ENCODE results near the gene B4GALNT2.
A peak's percentile ranks its signal among the peaks of the same experiment; 100 is the strongest.
"Not testable (repeated sequence)": the region's sequence is repeated elsewhere in the genome, so short reads cannot be mapped to it uniquely, and the experiment has no call there.

B4GALNT2 gene

DNA sequence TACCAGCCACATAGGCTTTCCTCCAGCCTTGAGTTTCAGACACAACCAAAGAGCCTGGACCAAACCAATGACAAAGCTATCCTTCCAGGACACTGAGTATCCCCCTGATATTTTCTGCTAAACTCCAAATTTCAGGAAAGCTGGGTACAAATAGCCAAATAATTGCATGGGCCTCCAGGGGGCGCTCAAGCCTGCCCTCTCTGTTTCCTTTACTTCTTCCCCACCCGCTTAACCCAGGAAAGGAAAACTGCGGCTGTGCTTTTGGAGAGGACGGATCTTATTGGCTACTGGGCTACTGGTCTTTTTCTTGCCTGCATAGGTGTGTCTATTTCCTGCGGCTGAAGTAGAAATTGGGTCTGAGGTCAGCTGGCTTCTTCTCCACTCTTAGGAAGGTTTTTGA is 47.7 kb downstream of the B4GALNT2 start:
- peak; percentile 40 to 44 for DNase-seq (ENCODE audit: low read depth in 1 of 2, low spot score in 1 of 2)

DNA sequence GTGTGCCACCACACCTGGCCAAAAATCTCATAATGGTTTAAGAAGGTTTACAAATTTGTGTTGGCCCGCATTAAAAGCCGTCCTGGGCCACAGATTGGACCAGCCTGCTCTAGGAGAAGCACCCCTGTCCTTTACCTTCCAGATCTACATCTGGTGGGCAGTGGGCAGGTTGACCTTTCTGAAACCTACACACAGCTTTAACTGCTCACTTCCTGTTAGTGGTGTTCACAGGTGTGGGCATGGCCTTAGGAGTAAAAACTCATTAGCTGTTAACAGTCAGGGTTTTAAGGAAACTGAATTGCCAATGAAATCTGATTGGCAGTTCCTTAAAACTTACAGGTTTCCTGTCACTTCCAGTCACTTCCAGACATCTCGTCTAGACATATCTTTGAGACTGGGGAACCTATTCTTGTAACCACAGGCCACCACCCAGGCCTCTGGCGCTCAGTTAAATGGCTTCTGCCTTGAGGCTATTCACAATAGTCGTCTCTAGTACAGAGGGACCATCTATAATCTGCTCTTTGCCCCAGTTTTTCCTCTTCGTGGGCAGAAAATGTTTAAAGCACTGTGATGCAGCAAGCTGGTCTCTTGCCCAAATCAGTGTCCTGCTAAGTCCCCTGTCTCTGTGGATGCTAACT is 48.5 kb downstream of the B4GALNT2 start:
- DNase-seq (ENCODE audit: low read depth in 1 of 2, low spot score in 1 of 2), result no peak

DNA sequence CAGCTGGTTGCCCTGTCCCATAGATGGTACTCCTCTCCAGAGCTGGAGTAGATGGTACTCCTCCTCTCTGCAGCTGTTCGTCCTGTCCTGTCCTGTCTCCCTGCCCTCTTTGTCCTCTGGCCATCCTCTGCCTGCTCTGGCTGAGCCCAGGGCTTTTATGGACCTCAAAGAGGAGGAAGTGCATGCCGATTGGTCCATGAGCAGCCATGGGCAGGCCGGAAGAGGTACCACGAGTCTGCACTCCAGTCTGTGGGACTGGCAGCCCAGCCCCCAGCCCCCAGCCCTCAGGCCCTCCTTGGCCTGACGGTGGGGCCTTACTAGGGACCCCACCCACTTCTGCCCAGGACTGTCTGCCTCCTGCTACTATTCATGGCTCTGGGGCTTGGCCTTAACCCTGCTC is 50.8 kb downstream of the B4GALNT2 start:
- no peak for DNase-seq (ENCODE audit: low read depth in 1 of 2, low spot score in 1 of 2)

DNA sequence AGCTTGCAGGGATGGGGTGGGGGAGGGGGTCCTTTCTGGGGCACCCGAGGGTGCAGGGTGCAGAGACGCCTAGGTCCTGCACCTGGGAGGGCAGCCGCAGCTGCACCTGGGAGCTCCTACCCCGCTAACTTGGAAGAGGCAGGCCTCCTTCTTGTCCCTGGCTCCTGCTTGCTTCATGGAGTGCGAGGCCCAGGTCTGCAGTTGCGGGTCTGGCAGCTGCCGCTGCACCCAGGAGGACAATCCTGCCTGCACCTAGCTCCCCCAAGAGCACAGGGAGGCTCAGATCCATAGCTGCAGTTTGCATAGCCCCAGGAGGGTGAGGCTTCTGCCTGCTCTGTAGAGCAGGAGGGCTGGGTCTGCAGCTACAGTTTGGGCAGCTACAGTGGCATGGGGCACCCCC is 51.2 kb downstream of the B4GALNT2 start:
- no peak for DNase-seq (ENCODE audit: low read depth in 1 of 2, low spot score in 1 of 2)

DNA sequence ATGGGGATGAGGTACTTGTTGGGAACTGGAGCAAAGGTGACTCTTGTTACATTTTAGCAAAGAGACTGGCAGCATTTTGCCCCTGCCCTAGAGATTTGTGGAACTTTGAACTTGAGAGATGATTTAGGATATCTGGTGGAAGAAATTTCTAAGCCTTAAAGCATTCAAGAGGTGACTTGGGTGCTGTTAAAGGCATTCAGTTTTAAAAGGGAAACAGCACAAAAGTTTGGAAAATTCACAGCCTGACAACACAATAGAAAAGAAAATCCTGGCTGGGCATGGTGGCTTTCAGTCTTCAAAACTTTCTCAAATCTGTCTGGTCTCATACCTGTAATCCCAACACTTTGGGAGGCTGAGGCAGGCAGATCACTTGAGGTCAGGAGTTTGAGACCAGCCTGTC is 52.0 kb downstream of the B4GALNT2 start:
- not testable (repeated sequence) for DNase-seq (ENCODE audit: low read depth in 1 of 2, low spot score in 1 of 2)

DNA sequence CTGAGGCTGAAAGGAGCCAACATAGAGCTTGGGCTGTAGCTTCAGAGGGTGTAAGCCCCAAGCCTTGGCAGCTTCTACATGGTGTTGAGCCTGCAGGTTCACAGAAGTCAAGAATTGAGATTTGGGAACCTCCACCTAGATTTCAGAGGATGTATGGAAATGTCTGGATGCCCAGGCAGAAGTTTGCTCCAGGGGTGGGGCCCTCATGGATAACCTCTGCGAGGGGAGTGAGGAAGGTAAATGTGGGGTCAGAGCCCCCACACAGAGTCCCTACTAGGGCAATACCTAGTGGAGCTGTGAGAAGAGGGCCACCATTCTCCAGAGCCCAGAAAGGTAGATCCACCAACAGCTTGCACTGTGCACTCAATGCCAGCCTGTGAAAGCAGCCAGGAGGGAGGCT is 52.8 kb downstream of the B4GALNT2 start:
- DNase-seq (ENCODE audit: low read depth in 1 of 2, low spot score in 1 of 2), result not testable (repeated sequence)

DNA sequence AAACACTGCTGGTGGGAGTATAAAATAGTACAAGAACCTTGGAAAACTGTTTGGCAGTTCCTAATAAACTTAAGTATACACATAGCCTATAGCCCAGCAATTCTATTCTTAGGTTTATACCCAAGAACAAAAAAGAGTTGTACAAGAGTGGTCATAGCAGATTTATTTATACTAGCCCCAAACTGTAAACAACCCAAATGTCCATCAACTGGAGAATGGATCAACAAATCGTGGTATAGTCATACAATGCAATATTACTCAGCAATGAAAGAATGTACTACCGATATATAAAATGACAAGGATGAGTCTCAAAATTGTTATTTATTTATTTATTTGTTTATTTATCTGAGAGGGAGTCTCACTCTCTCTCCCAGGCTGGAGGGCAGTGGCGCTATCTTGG is 54.7 kb downstream of the B4GALNT2 start:
- no peak for DNase-seq (ENCODE audit: low read depth in 1 of 2, low spot score in 1 of 2)

DNA sequence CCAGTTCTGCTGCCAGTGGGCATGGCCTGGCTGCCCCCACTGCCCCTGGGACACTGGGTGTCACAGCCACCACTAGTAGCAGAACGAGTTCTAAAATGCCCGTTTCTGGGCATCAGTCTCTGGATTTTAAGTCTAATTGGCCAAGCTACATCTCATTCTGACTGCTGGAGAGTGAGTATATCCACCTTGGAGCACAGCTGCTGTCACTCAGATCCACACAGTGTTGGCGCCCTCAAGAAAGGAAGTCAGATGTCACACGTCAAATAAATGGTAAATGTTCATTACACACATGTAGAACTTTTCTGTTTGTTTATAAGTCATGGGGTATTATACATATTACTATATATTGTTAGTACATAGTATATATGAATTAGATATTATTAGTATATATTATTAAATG is 58.4 kb downstream of the B4GALNT2 start:
- no peak for DNase-seq (ENCODE audit: low read depth in 1 of 2, low spot score in 1 of 2)

DNA sequence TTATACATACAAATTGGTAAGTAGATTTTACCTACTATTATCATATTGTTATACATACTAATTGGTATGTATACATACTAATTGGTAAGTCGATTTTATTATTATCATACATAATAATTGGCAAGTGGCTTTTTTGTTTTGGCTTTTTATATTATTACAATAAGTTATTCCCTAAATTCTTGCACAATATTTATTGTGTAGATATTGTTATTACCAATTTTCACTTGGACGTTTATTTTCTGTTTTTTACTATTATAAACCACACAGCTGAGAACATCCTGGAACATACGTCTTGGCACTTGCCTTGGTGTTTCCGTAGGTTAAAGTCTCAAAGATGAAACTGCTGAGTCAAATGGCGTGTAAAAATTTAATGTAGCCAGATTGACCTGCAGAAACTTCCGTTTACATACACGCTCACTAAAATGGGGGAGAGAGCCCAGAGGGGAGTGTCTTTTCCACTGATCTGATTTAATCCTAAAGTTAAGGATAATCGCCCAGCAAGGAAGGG is 58.9 kb downstream of the B4GALNT2 start:
- DNase-seq (ENCODE audit: low read depth in 1 of 2, low spot score in 1 of 2), result no peak

DNA sequence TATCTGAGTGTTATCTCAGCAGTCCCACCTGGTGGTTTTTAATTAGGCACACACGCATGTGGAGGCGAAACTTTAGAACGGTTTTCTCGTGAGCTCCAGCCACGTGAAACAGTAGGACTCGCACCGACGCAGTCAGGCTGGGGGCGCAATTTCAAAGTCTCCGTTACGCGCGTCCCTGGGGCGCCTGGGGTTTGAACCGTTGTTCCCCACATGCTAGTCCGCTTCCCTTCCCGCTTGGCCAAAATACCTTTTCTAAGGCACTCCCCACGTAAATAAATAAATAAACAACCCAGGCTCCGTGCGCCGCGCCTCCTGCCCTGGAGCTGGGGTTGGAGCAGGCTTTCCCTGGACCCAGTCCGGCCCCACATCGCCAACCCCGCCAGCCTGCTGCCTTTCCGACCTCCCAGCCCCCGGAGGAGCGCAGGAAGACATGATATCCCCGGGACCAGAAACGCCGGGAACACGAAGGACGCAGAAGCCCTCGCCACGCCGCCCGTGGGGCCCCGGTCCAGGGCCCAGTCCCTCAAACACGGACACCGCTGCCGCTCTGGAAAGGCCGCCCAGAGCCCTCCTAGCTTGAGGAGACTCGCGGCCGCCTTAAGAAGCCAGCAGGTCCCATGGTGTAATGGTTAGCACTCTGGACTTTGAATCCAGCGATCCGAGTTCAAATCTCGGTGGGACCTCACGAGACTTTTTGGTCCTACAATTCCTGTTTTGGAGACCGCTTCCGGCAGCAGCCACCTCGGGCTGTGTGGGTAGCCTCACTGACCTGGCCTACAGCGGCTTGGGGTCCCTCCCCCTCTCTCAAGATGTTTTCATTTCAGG is 59.6 kb downstream of the B4GALNT2 start:
- peak; percentile 91 to 93 for DNase-seq (ENCODE audit: low read depth in 1 of 2, low spot score in 1 of 2)

DNA sequence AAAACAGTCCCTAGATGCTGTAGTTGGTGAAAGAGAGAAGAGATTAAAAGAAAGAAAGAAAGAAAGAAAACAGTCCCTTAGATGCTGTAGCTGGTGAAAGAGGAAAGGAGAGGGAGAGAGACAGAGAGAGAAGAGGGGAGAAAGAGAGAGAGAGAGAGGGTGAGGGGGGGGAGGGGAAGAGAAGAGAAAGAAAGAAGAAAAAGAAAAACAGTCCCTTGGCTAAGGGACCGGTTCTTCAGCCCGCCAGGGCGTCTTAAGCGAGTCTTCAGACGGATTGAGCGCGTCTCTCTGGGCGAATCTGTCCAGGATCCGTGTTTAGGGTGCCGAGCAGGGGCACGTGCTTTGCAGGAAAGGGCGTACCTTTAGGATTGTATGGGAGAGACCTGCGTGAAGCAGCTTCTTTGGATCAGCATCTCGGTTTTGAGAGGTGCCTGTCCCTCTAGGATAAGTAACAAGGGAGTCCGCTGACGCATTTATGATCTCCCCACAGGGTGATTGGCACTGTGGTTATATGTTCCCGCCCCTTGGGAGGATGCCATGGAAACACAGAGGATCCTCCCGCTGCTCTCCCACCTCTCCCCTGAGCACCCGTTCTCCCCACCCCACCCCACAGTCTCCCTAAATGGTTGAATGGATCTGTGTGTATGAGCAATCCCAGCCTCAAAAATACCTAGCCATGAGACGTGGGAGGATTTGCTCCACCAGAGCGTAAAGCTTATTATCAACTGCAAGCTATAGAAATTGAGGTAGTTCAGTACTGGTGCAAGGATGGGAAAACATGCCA is 61.1 kb downstream of the B4GALNT2 start:
- DNase-seq (ENCODE audit: low read depth in 1 of 2, low spot score in 1 of 2), result no peak

DNA sequence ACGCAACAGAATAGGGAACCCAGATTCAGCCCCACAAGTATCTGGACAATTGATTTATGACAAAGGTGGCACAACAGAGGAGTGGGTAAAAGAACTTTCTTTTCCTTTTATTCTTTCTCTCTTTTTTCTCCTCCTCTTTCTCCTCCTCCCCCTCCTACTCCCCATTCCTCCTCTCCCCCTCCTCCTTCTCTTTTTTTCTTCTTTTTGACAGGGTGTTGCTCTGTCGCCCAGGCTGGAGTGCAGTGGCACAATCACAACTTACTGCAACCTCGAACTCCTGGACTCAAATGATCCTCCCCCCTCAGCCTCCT is 61.7 kb downstream of the B4GALNT2 start:
- DNase-seq (ENCODE audit: low read depth in 1 of 2, low spot score in 1 of 2), result no peak

DNA sequence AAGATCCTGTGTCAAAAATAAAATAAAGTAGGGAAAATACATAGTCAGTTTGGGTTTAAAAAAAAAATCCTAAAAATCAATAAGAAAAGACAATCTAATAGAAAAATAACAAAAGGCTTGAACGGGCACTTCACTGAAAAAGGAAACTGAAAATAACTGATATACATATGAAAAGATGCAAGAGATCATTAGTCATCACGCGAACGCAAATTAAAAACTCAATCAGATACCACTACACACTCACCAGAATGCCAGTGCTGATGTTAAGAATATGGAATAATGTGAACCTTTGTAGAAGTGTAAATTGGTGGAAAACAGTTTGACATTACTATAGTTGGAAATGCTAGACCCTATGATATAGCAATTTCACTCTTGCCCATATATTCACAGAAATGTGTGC is 63.2 kb downstream of the B4GALNT2 start:
- no peak for DNase-seq (ENCODE audit: low read depth in 1 of 2, low spot score in 1 of 2)

DNA sequence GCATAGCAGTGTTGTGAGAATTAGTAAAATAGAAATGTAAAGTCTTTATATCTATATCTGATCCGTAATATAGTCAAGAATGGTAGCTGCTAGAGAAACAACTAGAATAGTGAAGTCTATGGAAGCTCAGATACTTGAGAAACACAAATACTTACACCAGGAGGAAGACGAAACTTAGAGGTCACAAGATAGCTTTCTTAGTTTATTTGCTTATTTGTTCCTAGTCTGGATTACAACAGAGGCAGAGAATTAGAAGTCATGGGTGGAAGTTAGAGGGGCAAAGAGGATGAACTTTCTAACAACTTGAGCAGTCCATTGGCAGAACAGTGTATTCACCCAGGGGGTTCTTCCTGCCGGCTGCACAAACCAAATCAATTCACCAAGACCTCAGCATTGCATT is 64.0 kb downstream of the B4GALNT2 start:
- DNase-seq (ENCODE audit: low read depth in 1 of 2, low spot score in 1 of 2), result no peak

DNA sequence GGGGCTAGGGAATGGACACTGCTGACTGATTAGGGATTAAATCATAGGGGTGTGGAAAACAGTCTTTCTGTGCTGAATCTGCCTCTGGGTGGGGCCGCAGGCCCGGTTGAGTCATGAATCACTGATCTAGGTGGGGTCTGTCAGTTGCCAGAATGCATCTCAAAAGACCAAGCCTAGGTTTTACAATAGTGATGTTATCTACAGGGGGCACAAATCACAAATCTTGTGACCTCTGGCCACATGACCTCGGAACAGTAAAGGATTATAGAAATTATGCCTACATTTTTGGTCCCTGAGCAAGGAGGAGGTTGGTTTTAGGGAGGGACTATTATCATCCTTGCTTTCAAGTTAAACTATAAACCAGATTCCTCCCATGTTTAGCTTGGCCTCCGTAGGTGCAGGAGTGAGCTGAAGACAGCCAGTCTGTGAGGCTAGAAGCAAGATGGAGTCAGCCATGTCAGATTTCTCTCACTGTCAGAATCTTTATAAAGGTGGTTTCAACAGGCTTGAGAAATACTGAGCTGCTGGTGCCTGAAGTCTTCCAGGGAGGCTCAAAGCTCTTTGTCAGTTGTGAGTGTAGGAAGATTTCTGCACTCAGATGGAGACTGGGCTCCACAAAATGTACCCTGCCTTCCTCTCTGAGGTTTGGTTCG is 64.9 kb downstream of the B4GALNT2 start:
- no peak for DNase-seq (ENCODE audit: low read depth in 1 of 2, low spot score in 1 of 2)

DNA sequence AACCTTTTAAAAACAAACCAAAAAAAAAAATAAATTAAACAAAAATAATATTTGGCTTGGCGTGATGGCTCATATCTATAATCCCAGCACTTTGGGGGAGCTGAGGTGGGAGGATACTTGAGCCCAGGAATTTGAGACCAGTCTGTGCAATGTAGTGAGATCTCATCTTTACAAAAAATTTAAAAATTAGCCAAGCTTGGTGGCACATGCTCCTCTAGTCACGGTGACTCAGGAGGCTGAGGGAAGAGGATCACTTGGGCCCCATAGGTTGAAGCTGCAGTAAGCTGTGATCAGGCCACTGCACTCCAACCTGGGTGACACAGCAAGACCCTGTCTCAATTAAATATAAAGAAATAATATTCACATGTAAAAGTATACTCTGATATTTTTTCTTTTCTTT is 65.6 kb downstream of the B4GALNT2 start:
- DNase-seq (ENCODE audit: low read depth in 1 of 2, low spot score in 1 of 2), result no peak

DNA sequence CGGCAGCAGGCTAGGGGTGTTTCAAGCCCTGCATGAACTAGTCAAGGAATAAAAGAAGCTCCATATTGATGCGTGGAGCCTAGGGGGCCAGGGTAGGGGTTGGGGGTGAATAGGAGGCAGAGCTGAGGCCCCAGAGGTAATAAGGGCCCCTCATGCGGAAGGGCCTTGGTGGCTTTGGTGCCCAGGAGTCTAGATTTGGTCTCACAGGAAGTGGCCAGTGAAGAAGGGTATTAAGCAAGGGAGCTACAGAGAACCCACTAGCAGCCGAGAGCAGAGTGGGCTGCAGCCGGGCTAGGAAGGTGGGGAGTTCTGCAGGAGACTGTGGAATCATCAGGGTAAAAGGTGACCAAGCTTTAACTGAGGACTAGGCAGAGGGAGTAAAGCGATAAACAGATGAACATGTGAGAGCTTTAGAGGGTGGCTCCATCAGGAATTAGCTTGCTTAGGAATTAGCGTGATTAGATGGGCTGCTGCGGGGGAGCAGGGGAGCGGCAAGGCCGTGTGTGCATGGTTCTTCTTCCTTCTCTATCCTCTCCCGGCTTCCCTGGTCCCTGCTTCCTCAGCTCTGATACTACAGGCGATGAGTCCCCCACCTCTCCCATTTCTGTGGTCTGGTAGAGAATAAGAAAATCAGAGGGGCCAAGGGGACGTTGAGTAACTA is 68.0 kb downstream of the B4GALNT2 start:
- DNase-seq (ENCODE audit: low read depth in 1 of 2, low spot score in 1 of 2), result no peak

DNA sequence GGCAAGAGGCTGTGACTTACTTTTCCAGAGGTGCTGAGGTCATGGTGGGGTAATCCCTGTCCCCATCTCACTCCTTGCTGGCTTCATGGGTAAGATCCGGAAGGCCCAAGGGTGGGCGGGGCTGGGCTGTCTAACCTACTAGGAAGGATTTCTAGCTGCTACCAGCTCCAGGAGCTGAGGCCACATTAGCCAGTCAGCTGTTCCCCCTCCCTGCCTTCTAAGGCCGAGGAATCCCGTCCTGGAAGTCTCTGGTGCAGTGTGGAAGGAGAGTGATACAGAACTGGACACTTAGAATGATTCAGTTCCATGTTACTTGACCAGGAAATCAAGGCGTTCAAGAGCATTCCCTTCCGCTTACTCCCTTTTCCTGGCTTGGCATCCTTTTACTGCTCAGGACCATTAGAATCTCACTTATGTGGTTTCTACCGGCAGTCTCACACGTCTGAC is 68.9 kb downstream of the B4GALNT2 start:
- DNase-seq (ENCODE audit: low read depth in 1 of 2, low spot score in 1 of 2), result no peak

DNA sequence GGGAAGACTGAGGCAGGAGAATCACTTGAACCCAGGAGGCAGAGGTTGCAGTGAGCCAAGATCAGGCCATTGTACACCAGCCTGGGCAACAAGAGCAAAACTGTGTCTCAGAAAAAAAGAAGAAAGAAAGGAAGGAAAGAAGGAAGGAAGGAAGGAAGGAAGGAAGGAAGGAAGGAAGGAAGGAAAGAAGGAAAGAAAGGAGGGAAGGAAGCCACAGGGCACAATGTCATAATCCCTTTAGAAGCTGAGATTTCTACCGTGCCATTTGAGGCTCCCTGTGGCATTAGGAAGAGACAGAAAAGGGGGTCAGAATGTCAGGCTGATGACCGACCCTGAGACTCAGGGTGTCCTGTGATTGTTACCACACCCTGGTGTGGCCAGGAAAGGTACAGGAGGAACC is 71.2 kb downstream of the B4GALNT2 start:
- DNase-seq (ENCODE audit: low read depth in 1 of 2, low spot score in 1 of 2), result no peak

DNA sequence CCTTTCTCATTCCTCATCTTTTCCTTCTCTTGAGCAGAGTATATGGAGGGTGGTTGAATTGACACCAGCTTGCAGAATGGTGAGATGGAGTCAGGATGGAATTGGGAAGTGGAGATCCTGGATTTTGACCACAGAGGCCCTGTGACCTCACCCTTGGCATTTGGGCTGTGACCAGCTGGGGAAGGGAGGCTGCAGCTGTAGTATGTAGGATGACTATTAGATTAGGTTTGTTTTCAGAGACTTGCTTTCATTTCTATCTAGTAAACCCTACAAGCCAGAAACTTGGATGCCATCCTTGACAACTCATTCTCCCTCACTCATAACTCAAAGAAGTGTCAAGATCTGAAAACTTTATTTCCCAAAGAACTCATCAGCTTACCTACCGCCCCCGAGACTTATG is 71.9 kb downstream of the B4GALNT2 start:
- DNase-seq (ENCODE audit: low read depth in 1 of 2, low spot score in 1 of 2), result no peak

DNA sequence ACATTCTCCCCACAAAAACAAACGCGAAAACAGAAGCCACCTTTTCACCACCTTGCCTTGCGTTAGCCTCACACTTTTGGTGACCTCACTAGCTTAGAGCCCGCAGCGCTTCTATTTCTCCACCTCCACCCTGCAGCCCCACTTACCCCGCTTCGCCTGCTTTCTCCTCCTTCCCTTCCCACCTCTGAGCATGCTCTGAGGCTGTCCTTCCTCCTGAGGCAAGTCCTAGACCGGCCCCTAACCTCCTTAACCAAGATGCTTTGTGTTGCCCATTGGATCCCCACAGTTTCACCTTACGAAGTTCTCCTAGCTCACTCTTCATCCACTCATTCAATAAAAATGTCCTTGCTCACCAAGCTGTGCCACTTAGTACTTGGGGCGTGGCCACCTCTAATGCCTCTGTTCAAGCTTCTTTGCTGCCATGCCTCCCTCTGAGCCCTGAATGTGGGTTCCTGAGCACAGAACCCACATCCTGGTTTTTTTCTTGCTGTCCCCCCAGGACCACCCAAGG is 76.5 kb downstream of the B4GALNT2 start:
- DNase-seq (ENCODE audit: low read depth in 1 of 2, low spot score in 1 of 2), result no peak
